ENCODE measurements around the gene LBP.

GRCh38 chr20:38392356-38392755 lies 46.1 kb downstream of the LBP start:
- TF ChIP-seq CTCF (conservative IDR thresholded peaks at IDR 0.05; ENCODE audit: low read depth, low read length): no peak
- TF ChIP-seq EZH2 (IDR thresholded peaks at IDR 0.05; ENCODE audit: borderline replicate concordance, low read depth, low read length, poor library complexity, severe bottlenecking): no peak

Data from A673 (cell line).